HG02623 (cell line): ENCODE measurements around the gene ZNF582.
"Not testable (repeated sequence)": the region's sequence is repeated elsewhere in the genome, so short reads cannot be mapped to it uniquely, and the experiment has no call there.

Source experiments
- ATAC-seq: cut with Tn5 transposase; IDR thresholded peaks from one replicate; pipeline ENCODE4 v1.9.1; 2021; ENCODE audit warnings: moderate library complexity; ENCODE audit not compliant: unreplicated experiment

Gene ZNF582

DNA sequence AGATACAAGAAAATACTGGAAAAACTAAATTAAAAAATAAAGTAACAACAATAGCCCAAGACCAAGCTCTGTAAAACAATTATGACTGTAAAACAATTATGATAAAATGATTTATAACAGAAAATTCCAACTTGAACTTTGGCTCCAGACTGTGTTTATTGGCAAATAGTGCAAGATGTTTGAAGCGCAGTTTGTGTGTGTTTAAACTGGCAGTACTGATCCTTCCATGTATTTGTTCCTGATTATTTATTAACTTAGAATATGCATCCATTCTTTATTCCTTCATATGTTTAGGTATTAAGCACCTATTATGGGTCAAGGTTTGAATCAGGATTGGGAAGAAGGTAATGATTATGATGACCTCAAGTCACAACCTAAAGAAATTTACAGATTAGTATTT is 37.8 kb downstream of the ZNF582 start:
- no peak for ATAC-seq

DNA sequence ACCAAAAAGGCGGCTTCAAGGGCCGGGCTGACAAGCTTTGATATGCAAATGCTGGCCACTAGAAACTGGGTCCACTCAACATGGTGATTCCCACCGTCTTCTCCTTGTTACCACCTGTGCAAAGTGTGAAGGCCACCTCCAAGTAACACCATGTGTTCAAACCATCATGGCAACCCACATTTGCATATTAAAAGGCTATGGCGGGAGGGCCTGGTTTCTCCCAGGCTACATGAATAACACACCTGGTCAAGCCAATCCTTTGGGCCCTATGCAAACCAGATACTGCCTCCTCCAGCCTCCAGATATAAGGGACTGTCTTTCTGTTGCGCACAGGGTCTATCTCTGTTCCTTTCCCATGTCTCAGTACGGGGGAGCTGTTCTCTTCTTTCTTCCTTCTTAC is 42.1 kb downstream of the ZNF582 start:
- no peak for ATAC-seq

GRCh38 chr19:56350416-56351045 is 42.8 kb downstream of the ZNF582 start:
- ATAC-seq = no peak

GRCh38 chr19:56348289-56348877 is 45.0 kb downstream of the ZNF582 start:
- ATAC-seq = no peak

DNA sequence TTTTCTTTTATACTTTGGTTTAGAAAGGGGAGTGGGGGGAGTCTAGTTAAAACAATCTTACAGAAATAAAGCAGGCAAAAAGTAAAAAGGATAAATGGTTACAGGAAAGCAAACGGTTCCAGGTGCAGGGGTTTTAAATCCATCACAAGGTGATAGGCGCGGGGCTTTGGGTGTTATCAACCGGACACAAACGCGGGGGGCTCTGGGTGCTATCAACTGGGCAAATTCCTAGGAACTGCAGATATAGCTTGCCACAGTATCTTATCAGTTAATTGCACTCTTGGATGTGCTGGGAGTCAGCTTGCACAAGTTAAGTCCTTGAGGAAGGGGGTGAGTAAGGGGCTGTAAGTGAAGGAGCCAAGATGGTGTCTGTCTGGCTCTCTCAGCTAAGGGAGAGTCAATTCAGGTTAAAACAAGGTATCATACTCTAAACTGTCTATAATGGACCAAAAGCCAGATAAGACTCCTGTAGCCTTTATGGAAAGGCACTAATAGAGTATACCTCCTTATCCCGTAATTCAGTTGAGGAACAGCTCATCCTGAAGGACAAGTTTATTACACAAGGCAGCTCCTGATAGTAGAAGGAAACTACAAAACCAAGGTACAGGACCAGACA is 46.1 kb downstream of the ZNF582 start:
- ATAC-seq = no peak

DNA sequence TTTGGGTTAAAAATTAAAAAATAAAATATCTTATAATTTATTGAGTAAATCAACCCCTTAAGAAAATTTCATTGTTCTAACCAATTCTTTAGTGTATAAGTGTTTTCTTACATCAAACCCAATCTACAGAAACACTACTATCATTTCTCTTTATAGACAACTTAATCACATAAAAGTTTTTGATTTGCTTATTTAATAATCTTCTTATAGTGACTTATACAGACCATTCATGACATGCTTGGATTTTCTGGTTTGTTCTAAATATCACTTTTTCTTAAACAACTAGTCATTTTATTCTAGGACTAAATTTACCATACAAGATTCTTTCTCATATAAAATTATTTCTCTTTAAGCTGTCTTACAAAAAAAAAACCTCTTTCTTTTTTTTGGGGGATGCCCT is 51.4 kb downstream of the ZNF582 start:
- ATAC-seq = no peak

DNA sequence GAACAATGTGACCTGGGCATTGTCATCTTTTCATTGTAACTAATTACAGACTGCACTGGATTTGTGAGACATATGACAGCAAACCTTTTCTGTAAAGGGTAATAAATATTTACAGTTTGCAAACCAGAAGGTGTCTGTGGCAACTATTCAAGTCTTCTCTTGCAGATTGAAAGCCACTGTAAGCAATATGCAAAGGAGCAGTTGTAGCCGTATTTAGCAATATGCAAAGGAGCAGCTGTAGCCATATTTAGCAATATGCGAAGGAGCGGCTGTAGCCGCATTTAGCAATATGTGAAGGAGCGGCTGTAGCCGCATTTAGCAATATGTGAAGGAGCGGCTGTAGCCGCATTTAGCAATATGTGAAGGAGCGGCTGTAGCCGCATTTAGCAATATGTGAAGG is 54.3 kb downstream of the ZNF582 start:
- ATAC-seq = not testable (repeated sequence)

DNA sequence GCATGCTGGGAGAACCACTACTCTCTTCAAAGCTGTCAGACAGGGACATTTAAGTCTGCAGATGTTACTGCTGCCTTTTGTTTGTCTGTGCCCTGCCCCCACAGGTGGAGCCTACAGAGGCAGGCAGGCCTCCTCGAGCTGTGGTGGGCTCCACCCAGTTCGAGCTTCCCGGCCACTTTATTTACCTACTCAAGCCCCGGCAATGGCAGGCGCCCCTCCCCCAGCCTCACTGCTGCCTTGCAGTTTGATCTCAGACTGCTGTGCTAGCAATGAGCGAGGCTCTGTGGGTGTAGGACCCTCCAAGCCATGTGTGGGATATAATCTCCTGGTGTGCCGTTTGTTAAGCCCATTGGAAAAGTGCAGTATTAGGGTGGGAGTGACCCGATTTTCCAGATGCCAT is 56.3 kb downstream of the ZNF582 start:
- not testable (repeated sequence) for ATAC-seq

- ATAC-seq = not testable (repeated sequence)
These were observed 58.0 kb downstream of the ZNF582 start for GRCh38 chr19:56335371-56335770.

DNA sequence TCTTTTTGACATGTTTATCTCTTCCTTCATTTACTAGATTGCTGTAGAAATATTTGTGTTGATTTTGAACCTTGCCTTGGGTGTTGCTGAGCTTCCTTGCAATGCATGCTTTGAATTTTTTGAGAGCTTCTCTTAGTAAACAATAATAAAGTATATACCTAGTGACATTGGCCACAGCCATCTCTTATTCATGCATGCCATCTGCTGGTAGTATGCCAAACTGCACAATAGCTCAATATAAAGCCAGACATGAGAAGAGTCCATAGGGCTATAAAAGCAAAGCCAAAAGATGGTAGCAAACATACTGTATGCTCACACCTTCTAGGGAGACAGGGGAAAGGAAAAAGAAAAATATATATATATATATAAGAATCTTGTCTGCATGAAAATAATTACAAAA is 59.8 kb downstream of the ZNF582 start:
- no peak for ATAC-seq
